Non-pigmented ciliary epithelial cell (primary cell): Measurements from ENCODE around the gene SYTL4.
"Not testable (repeated sequence)": the region's sequence is repeated elsewhere in the genome, so short reads cannot be mapped to it uniquely, and the experiment has no call there.

ENCODE experiments used
- DNase-seq: peaks from one replicate; pipeline ENCODE4 v3.0.0-alpha.2; 2010; ENCODE audit warnings: low read depth

SYTL4 gene

GRCh38 chrX:100731441-100732281 lies at the start of gene SYTL4:
Gene SYTL4 (minus strand): TSS chrX:100732121. CDS start chrX:100702037, 30,084 bp downstream.
- no peak for DNase-seq

GRCh38 chrX:100769439-100769838 lies 37.5 kb upstream of the SYTL4 start:
- not testable (repeated sequence) for DNase-seq

DNA sequence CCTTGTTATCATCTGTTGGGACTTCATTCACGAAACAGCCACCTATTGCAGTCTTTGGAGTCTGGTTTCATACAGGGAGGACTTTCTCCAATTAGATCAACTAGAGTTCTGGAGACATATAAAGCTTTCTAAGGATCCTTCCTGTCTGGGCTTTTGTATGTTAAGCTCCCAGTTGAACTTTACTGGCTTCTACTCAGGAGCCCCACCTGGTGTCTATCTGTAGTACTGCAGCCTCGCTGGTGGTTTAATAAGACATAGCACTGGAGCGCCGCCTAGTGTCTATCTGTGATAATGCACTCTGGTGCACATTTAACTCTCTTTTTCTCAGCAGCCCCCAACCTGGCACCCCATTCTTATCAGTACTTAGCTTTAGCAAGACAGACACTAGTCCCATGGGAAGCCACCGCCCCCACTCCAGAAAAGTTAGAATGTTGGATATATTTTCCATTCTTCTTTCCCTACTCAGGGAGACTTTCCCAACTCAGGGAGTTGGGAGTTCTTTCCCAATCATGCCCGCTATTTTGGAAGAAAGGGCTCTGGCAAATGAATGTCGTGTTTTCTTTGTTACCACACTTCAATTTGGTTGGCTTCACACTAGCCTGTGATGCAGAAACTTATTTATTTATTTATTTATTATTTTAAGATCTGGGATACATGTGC lies 36.9 kb upstream of the SYTL4 start:
- no peak for DNase-seq

DNA sequence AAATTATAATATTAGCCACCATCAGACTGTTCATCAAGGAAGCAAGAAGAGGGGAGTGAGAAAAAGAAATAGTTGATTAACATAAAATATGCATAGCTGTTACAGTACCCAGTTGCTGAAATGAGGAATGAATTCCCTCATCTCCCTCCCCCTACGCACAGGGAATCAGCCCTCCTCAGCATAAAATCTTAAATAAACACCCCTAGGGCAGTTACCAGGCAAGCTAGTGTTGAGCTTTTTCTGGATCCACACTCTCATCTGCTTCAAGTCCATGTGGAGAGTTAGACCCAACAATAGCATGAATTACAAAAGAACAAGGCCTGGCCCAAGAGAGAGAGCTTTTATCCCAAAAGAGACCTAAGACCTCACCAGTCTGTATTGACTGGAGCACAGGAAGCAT lies 19.0 kb upstream of the SYTL4 start:
- no peak for DNase-seq

DNA sequence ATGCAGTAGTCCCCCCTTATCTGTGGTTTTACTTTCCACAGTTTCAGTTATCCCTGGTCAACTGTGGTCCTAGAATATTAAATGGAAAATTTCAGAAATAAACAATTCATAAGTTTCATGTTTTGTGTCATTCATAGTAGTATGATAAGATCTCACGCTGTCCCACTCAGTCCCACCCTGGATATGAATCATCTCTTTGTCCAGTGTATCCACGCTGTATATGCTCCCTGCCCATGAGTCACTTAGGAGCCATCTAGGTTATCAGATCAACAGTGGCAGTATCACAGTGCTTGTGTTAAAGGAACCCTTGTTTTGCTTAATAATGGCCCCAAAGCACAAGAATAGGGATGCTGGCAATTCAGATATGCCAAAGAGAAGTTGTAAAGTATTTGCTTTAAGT lies 16.2 kb upstream of the SYTL4 start:
- no peak for DNase-seq

- DNase-seq: no peak
Observed at GRCh38 chrX:100747703-100748102, 15.8 kb upstream of the SYTL4 start.

DNA sequence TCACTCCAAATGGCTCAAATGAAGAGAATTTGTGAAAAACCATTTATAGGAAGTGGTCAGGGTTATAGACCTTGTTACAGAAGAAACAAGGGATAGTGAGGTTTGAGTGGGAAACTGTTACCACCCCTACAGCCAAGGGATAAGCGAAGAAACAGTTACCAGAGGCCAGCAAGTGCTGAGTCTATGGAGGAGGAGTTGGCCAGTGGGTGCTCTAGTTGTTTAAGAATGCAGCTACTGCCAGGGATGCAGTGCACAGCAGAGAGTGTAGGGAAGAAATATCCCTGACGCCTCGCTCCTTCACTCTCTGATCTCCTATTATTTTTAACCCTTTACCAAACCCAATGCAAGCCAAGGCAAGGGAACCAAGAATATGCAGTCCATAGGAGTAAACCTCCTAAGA lies 15.2 kb upstream of the SYTL4 start:
- no peak for DNase-seq

GRCh38 chrX:100745806-100746537 lies 14.1 kb upstream of the SYTL4 start:
- DNase-seq: no peak

DNA sequence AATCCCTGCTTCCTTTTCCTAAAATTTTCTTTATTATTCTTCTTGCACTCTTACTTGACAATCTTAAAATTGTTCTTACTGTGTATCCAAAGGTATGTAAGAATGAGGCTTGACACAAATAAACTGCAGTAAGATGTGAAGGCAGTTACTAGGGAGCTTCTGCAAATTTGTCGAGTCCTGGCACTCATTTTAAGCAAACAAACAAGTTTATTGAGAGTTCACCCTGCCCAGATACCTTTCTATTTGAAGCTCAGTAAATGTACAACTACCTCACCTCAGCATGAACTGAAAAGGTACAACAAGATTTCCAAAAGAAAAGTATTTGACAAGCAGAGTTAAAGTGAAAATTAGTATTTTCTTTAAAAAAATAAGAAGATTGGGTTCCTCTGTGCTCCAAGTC lies 13.3 kb upstream of the SYTL4 start:
- DNase-seq: no peak

DNA sequence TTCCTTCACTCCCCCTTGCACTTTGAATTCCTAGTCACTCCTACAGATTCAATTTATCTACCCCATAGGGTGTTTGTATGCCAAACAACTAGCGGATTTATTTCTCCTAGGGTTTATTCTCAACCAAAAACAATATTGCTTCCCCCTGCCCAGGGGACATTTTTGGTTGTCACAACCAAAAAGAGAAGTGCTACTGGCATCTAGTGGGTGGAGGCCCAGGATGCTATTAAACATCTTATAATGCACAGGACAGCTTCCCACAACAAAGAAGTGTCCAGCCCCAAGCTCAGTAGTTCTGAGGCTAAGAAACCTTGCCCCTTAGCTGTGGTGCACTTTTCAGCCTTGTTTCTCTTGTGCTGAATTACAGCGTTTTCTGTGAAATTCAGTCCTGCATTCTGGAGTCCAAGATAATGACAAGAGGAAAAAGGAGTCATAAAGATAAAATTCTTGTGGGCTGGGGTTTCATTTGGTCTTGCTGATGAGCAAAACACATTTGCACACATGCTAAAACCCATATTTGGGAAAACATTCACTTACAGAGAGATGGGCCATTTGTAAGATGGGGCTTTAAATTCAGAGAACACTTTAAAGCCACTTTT lies 11.2 kb upstream of the SYTL4 start:
- no peak for DNase-seq

- DNase-seq: not testable (repeated sequence)
Observed at GRCh38 chrX:100724006-100724405, 7.9 kb downstream of the SYTL4 start.

- no peak for DNase-seq
Observed at GRCh38 chrX:100721328-100721727, 10.6 kb downstream of the SYTL4 start.

DNA sequence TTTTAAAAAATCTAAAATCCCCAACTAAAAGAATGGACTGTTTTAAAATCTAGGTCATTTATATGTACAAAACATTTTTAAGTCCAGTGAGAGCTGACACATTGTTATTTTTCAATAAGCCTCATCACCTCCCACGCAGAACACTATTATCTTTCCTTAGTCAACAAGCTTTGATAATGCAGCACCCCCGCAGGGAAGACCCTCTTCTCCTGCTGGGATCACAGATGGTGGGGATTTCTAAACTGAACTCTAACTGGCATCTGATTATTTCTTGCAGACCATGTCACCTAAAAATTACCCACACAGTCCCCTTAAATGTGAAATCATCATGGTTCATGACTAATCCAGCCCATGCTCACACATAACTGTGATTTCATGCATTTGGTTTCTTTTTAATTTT lies 11.6 kb downstream of the SYTL4 start:
- no peak for DNase-seq

GRCh38 chrX:100719139-100719538 lies 12.8 kb downstream of the SYTL4 start:
- DNase-seq: no peak

DNA sequence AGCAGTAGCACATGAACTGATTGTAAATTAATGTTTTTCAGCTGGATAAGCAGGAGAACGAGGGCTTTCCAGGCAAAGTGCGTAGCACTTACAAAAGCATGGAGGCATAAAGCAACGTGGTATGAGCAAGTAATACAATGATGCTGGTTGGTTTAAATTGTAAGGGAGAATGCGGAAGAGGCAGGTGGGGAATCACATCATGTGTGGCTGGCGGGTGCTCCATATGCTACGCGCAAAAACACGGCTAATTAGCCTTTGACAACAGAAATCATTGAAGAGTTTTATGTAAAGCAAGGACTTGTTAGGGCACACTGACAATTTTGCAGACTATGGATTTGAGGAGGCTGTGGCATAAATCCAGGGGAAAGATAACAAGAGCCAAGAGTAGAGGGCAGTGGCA lies 14.6 kb downstream of the SYTL4 start:
- DNase-seq: no peak

DNA sequence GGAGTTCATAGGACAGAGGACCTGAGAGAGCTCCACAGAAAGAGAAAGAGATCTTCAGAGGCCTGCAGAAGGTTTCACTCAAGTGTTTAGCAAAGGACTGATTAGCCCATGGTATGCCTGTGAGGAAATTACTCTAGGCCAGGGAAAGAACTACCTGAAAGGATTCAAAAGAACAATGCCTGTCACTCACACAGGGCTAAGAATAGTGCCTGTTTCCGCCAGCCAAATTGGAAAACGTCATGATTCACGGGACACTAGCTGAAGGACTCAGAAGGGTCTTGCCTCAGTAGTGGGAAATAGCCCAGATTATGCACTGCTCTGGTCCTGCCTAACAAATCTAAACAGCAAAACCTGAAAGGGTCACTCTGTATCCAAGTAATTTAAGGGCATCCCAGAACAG lies 21.1 kb downstream of the SYTL4 start:
- DNase-seq: no peak

DNA sequence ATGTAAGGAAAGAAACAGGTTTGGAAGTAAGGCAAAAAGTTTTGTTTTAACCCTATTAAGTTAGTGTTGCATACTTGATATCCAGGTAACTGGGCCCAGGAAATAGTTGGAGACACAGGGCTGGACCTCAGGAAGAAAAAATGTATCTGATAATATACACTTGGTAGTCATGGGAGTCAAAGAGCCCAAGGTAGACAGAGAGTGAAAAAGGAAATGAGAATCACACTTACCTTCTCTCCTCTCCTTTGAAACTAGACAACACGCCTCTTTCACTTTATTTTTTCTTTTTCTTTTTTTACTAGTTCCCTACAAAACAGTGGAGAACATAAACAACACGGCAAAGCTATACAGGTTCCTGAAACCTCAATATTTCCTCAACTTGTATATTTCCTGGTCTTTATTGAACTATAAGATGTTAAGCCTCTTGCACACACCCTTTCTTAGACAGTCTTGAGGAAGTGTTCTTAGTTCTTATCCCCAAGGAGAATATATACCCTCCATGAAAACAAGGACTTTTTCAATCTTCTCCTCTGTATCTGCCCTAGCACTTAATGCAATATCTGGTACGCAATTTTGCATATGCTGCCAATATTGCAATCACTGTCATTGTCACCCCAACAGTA lies 27.2 kb downstream of the SYTL4 start:
- no peak for DNase-seq

- no peak for DNase-seq
Observed at GRCh38 chrX:100700809-100701208, 31.1 kb downstream of the SYTL4 start.

- DNase-seq: no peak
Observed at GRCh38 chrX:100698551-100698950, 33.4 kb downstream of the SYTL4 start.

DNA sequence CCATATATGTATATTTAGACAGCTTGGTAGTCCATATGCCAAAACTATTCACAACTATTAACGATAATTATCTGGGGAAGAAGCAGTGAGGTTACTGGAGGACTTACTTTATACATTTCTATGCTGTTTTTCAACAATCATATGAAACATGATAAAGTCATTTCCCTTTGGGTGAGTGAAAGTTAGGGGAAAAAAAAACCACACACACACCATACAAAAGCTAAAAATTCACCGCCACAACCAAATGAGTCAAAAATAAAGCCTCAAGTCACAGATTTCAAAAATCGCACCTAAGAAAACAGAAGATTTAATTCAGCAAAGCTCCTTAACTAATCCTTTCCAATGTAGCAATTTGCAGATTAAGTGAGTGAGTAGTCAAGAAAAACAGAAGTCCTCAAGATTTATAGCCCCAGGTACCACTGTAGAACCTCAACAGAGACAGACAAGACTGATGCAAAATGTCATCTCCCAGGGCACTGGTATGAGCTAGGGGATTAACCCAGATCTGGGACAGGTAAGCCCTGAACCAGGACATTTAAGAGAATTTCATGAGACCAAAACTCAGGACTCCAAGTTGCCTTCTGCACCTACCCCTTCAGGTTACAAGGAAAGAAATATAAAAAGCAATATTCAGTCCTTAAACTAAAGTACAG lies 35.1 kb downstream of the SYTL4 start:
- DNase-seq: no peak

GRCh38 chrX:100695991-100696390 lies 35.9 kb downstream of the SYTL4 start:
- DNase-seq: no peak

- DNase-seq: no peak
Observed at GRCh38 chrX:100695302-100695701, 36.6 kb downstream of the SYTL4 start.
